ENCODE measurements around the gene BCL11A. TPM values are rescaled to one million over a fixed set of nuclear protein-coding genes. Genes with fewer than 3 reads are reported as not detected.

BCL11A gene
- total and polyA plus RNA-seq, 8 donors, result 1.2 to 27.4 (median 16.3) TPM

DNA sequence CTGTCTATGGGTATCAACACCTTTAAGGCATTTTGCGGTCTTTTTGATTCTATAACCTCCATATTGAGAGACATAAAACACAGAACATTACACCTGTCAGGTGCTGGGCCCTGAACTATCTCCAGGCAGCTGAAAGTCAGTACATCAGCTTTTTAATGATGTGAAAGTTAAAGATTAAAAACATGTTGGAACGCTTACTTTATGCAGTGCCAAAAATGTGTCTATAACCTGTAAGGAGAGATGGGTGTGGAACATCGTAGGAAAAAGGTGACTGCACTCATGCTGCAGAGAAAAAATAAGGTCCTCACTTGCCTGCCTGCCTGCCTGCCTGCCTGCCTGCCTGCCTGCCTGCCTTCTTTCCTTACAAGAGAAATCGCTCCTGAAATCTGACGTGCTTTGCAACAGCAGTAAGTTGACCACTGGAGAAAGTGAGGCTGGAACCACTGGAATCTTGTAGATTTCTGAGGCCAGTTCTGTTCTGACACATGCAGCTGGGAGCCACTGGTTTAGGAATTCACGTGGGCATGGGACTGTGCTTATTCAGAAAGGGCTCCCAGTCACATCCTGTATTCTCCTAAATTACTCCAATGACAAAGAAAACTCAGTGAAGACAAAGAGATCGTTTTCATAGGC, 34.1 kb downstream of the BCL11A start:
- no peak for TF ChIP-seq POLR2A (IDR thresholded peaks at IDR 0.05)
- no peak for TF ChIP-seq EP300 (IDR thresholded peaks at IDR 0.05)
- TF ChIP-seq CTCF (IDR thresholded peaks at IDR 0.05), result no peak
- no peak for TF ChIP-seq POLR2AphosphoS5 (IDR thresholded peaks at IDR 0.05)
- Histone ChIP-seq H3K9me3 (no peaks in the 10 kb centered on the region), H3K4me3 (no peak overlapping the region), H3K27ac (no peak overlapping the region), H3K36me3 (no peaks in the 10 kb centered on the region), H3K4me1 (peaks cover 0 to 29% (median 6%) of the 10 kb centered on the region in 4 donors), H3K27me3 (no peaks in the 10 kb centered on the region)
- DNase-seq, result no peak
- 57 to 78% (median 67%) methylated on average over 7 of the region's 7 CpGs for WGBS, 5 donors
- intact Hi-C loops (cut with DNase I; ENCODE audit: low total_unique reads), result no loop called here

- Histone ChIP-seq H3K36me3 (no peaks in the 10 kb centered on the region), H3K4me3 (no peak overlapping the region), H3K27me3 (no peaks in the 10 kb centered on the region), H3K9me3 (no peaks in the 10 kb centered on the region), H3K4me1 (peaks cover 0 to 29% (median 6%) of the 10 kb centered on the region in 4 donors), H3K27ac (no peak overlapping the region)
- WGBS, 5 donors, result 78 to 89% (median 82%) methylated on average over 7 of the region's 7 CpGs
- intact Hi-C loops (cut with DNase I; ENCODE audit: low total_unique reads), result no loop called here
- TF ChIP-seq EP300 (IDR thresholded peaks at IDR 0.05) (no peak), POLR2AphosphoS5 (IDR thresholded peaks at IDR 0.05) (no peak), CTCF (IDR thresholded peaks at IDR 0.05) (no peak), POLR2A (IDR thresholded peaks at IDR 0.05) (no peak)
- no peak for DNase-seq
Measured at GRCh38 chr2:60518567-60518966, 34.9 kb downstream of the BCL11A start.

DNA sequence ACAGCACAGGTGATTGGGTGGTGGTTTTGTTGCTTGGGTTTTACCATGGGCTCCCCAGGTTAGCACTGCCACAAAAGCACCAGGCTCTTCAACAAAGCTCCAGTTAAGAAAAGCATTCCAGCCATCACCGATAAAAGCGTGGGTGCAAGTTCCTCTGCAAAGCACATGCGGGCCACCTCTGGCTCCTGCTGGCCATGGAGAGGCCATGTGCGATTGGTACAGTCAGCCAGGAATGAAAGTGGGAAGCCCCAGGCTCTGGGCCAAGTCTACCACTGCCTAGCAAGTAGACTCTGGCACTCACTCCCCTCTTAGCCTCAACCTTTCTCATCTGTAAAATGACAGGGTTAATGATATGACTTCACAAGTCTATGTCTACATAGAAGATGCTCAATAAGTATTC, 36.0 kb downstream of the BCL11A start:
- 86 to 99% (median 95%) methylated on average over 4 of the region's 4 CpGs for WGBS, 5 donors
- no peak overlapping the region for H3K4me3 ChIP-seq
- H3K36me3 ChIP-seq, result no peaks in the 10 kb centered on the region
- H3K27ac ChIP-seq, result no peak overlapping the region
- no peak for DNase-seq
- H3K9me3 ChIP-seq, result no peaks in the 10 kb centered on the region
- TF ChIP-seq EP300 (IDR thresholded peaks at IDR 0.05) (no peak), CTCF (IDR thresholded peaks at IDR 0.05) (no peak), POLR2A (IDR thresholded peaks at IDR 0.05) (no peak), POLR2AphosphoS5 (IDR thresholded peaks at IDR 0.05) (no peak)
- H3K4me1 ChIP-seq, result peaks cover 0 to 23% (median 6%) of the 10 kb centered on the region in 4 donors
- intact Hi-C loops (cut with DNase I; ENCODE audit: low total_unique reads), result no loop called here
- H3K27me3 ChIP-seq, result no peaks in the 10 kb centered on the region

DNA sequence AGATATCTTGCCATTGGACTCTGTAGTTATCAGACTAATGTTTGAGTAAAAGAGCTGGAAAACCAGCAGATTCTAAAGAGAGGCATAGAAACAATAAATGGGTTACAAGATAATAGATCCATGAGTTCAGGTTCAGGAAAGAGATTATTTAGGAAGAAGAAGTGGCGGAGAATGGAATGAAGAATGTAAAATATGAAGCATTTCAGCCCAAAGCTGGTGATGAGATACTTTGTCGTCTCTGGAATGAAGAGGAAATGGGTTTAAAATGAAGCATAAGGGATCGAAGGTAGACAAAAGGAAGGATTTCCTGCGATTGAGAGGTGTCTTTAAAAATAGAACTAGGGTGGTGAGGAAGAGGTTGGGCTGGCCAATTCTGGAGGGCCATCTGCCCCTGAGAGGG, 36.6 kb downstream of the BCL11A start:
- no peak for TF ChIP-seq CTCF (IDR thresholded peaks at IDR 0.05)
- TF ChIP-seq POLR2AphosphoS5 (IDR thresholded peaks at IDR 0.05), result no peak
- intact Hi-C loops (cut with DNase I; ENCODE audit: low total_unique reads), result no loop called here
- no peak for DNase-seq
- Histone ChIP-seq H3K27me3 (no peaks in the 10 kb centered on the region), H3K9me3 (no peaks in the 10 kb centered on the region), H3K4me1 (peaks cover 0 to 17% (median 6%) of the 10 kb centered on the region in 4 donors), H3K4me3 (no peak overlapping the region), H3K36me3 (no peaks in the 10 kb centered on the region), H3K27ac (no peak overlapping the region)
- WGBS, 5 donors, result 75 to 93% (median 87%) methylated on average over 4 of the region's 4 CpGs
